Anterior cingulate cortex (tissue), 58 donors: ENCODE data around the gene NES.
A peak's percentile ranks its signal among the peaks of the same experiment; 100 is the strongest.

ENCODE experiments used
- DNase-seq, 58 donors: peaks; one replicate each; lab custom pipeline; 2025; lab: John Stamatoyannopoulos, UW

Gene NES

DNA sequence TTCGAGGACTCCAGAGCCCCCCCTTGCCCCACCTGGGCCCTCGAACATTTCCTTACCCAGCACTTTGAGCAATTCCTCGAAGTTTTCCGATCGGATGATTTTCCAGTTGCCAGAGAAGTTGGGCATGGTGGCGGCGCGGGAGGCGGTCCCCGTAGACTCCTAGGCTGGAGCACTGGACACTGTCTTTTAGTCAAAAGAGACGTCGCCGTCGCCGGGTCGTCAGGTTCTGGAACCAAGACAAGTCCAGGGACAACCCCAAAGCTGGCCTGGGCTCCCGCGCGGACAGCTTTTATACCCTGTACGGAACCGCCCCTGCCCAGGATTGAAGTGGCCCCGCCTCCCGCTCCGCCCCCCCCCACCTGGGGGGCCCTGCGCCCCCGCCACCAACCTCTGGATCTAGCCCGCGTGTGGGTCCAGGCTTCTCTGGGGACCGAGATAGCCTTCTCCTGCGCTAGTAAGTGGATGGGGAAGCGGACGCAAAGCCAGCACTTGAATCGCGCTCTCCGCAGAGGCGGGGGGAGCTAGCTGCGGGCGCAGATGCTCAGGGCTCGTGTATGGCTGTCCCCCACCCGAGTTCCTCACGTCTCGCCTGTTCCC is 28.2 kb upstream of the NES start, which contains the start of gene CRABP2:
Gene CRABP2 (minus strand): TSS at position 263 of the 597 bp plus-strand sequence. CDS start 137 bp downstream, at position 126.
- DNase-seq: peak in 10 of 58 donors; percentile 6 to 68 (median 40)

DNA sequence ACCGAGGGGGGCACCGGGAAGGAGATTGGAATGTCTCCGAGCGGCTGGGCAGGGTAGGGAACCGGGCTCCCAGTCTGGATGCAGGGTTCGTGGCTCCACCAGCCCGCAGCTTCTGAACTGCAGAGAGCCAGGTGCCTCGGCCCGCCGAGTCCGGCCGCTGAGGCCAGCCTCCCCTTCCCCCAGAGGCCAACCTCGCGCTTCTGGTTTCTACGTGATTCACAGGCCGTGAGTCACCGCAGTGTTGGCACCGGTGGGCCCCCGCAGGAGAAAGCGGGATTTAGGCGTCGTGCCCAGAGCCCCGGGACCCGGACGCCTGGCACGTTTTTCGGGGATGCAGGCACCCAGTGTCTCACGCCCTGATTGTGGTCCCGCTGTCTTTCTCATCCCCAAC is 27.7 kb upstream of the NES start:
- peak in 7 of 58 donors; percentile 13 to 57 (median 26) for DNase-seq

DNA sequence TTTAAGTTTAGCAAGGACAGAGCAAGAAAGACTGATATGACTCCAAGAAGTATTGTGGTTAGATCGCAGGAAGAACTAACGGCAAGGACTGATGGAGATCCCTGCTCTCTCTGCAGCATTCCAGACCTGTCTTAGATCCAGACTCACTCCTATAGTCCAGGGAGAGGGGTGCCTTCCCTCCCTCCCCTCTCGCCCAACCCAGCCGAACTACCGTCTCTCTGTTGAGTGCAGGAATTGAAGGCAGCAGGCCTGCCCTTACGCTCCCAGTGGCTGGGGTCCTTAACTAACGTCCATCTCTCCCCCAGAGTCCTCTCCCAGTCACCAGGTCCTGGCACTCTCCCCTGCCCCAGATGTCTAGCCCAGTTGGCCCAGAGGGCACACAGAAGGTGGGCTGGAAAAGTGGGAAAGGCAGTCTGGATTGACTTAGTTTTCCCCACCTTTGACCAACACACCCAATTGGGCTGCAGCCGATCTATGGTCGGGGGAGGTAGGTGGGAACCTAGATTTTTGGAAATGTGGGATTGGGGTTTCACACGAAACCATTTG is 27.0 kb upstream of the NES start:
- no peak for DNase-seq

DNA sequence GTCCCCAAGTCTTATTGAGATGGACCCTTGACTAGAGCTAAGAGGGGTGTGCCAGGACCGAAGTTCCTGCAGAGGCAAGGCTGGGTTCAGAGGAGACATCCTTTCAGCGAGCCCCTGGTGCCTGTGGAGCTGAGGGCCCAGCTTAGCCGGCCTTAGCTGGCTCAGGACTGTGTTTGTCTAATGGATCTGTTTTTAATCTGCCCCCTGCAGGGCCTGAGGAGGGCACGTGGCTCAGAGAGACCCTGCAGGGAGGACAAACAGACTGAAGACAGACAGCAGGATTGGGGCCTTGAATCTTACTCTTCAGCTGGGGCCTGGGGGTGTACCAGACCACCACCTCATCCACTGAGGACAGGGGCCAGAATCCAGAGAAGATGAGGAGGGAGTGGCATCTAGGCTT is 26.5 kb upstream of the NES start:
- no peak for DNase-seq

DNA sequence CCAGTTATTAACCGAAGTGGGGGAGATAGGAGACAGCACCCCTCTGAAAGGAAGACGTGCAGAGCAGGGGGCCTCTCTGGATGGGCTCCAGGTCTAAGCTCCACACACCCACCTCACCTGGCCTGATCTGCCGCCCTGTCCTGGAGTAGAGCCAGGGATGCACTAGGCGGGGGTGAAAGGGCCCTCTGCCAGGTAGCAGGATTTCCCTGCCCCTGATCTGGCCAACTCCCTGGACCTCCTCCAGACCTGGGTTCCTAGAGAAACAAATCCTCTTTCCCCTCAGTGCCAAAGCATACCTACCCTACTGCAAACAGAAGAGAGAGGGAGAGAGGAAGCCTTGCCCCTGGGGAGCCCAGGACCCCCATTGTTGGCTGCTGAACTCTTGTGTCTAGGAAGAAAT is 26.1 kb upstream of the NES start:
- no peak for DNase-seq

DNA sequence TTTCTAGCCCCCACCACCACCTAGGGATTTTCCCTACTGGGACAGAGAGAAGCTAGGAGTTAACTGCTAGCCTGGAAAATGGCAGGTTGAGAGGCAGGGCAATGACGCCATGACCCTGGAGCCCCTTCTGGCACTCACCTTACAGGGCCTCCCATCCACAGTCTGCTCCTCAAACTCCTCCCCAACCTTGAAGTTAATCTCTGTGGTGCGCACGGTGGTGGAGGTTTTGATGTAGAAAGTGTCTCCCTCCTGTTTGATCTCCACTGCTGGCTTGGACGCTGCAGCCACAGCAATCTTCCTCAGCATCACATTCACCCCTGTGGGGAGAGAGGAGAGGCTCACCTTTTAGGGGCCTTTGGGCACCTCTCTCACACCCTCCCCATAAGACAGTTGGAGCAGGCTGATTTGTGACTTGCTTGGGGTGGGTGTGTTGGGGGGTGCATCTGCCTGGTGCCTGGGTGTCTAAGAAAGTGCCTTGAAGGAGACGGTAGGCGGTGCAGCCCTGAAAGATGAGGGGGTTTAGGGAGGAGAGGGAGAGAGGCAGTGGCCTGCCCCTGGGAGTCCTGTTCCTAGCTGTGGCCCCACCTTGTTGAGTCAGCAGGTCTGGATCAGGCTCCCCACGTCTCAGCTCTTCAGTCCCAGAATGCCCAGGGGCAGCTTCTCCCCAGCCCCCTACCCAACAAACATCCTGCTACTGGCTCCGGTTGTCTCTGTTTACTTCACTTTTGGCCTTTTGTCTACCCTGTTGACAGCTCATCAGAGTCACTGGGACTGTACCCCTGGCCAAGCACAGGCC is 23.7 kb upstream of the NES start:
- DNase-seq: no peak

DNA sequence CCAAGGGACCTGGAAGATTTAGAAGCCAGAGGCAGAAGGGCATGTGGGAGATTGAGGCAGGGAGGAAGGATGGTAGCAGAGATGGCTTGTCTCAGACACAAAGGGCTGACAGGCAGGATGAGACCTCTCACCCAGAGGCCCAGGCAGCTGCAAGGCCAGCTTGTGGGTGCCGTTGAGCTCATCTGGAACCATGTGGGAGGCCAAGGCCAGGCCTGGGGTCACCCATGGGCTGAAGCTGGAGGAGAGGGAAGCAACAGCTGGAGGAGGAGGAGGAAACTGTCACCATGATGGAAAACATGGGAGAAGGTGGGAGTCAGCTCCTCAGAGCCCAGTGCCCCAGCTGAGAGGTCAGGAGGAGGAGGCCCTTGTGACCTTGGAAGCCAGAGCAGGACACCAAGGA is 21.8 kb upstream of the NES start:
- no peak for DNase-seq

DNA sequence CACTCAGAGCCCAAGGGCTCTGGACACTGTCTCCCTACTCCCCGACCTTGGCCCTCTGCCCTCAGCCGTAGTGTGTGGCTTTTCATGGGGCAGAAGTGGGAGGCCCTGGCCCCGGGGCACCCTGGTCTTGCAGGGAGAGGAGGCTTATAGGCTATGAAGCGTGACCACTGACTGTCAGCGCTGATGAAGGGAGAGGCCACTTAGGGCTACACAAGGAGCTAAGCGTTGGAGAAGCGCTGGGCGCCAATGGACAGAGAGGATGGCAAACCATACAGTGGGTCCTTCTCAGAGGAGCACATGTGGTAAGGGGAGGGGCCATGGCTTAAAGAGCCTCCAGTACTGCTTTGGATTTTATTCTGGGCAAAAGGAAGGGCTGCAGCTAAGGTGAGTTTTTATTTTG is 20.3 kb upstream of the NES start:
- DNase-seq: no peak

DNA sequence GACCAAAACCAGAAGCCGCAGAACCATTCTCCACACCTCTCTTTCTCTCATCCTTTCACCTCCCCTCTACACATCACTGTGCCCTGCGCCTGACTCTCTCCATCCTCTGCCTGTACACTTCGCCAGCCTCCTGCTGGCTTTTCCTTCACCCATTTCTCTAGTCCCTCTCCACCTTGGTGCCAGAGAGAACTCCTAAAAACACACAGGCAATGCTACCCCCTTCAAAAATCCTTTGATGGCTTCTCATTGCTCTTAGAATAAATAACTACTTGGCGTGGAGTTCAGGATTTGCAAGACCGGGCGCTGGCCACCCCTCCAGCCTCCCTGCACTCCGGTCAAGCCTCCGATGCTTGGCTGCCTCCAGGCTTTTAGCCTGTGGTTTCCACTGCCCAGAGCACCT is 19.5 kb upstream of the NES start:
- DNase-seq: no peak

DNA sequence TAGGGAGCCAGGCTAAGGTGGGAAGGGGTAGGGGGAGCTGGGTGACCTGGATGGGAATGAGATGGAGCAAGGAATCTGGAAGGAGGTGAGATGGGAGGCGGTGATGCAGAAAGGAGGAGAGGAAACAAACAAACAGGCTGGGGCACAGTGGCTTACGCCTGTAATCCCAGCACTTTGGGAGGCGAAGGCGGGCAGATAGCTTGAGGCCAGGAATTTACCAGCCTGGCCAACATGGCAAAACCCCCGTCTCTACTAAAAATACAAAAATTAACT is 17.4 kb upstream of the NES start:
- DNase-seq: no peak

DNA sequence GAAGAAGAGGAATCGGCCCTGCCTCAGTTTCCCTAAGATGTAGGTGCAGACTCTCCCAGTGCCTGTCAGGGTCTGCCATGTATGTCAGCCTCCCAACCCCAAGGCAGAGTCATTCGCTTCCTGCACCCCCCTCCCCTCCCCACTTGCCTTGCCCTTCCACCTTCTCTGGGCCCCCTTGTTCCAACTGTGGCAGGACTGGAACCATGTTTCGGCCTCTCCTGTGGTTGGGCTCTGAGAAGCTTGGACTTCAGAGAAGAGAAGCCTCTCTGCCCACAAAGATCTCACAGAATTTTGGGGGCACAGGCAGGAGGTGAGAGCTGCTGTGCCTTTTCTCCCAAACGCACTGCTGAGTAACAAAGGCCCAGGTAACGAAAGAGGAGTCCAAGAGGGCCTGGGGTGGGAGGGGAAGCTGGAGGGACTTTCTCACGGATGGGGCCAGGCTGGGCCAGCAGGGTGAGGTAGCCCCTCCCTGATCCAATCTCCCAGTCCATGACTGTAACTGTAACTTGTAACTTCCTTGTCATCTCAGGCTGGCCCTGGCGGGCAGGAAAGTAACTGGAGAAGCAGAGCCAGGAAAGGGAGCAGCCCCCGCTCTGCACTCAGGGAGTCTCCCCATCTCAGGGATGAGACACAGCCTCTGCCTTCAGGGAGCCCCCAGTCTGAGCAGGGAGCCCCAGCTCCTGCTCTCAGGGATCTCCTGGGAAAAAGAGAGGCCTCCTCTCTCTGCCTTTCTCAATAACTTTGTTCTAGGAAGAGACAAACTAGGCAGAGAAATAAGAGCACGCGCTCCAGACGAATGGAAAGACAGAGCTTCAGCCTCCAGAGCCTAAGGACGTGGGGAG is 16.9 kb upstream of the NES start:
- no peak for DNase-seq

DNA sequence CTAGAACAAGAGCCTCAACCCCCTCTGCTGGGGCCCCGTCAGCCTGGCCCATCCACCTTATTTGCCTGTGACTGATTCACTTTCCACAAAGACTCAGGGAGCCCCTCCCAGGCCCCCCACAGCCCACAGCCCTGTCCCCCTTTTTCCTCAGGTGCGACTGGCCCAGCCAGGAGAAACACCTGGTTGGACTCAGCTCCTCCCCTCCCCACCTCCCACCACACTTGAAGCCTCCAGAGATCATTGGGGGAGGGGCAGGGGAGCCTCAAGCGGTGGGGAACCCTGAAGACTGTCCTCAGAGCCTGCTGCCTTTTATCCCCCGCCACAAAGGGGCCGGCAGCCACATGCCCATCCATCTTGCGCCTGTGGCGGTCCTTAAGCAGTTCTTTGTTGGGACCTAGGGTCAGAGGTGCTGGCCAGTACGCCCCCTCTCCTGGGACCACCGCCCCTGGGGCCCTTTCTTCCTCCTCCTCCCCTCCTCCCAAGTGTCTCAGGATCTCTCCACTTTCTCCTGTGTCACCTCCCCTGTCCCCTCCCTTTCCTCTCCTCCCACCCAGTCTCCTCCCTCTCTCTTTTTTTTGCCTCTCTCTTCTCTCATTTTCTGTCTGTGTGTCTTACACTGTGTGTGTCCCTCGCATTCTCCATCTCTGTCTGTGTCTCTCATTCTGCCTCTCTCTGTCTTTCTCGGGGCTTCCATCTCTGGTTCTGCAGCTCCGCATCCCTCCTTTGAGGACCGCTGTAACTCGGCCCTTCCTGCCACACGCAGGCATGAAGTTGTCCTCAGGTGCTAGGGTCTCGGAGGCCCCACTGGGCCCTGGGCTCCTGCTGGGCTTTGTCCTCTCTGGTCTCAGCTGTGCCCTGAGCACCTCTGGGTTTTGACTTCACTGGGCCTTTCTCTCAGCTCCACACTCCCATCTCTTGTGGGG is 16.0 kb upstream of the NES start:
- DNase-seq: no peak

DNA sequence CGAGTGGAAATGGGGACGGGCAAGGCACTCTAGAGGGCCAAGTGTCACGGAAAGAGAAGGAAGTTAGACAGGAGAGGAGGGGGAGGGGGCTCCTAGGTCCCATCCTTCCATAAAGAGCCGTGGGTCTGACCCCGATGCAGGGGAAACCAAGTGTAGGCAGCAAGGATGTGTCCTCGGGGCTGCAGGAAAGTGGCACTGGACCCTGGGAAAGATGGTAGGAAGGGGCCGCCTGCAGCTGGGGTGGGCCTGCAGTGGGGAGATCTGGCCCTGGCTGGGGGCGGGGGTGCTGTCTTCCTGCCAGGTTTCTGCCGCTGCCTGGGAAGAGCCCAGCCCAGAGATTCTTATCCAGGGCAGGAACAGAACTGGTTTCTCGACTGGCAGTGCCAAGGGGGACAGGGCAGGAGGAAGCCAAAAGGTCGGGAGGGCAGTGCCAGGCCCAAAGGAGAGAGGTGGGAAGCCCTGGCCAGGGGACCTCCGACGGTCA is 15.3 kb upstream of the NES start:
- DNase-seq: no peak

DNA sequence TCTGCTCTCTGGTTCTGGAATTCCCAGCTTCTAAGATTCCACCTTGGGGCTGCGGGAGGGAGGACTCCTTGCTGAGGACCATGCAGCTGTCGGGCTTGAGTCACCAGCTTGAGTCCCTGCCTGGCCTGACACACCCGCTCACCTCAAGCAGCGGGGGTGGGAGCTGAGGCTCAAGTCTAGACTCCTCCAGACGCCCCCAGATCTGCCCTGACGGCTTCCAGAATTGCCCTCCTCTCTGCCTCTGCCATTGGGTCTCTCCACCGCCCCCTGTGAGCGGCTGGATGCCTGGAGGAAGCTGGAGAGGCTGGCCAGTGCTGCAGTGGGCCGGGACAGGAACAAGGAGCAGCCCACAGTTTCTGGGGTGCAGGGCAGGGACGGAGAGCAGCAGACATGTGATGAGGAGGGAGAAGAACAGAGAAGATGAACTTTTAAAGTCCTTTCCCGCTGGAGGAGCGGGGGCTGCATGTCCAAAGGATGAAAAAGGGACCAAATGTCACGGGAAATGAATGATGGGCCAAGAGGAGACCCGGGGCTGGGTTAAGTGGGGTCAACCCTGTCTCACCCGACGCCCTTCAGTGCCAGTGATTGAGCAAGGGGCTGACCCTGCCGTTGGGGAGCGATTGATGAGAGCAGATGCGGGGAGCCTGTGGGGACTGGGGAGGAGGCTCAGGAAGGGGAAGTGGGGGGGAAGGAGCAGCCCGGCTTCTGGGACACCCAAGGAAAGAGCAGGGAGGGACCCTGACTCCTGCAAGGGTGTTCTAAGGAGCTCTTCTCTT is 14.6 kb upstream of the NES start:
- no peak for DNase-seq

DNA sequence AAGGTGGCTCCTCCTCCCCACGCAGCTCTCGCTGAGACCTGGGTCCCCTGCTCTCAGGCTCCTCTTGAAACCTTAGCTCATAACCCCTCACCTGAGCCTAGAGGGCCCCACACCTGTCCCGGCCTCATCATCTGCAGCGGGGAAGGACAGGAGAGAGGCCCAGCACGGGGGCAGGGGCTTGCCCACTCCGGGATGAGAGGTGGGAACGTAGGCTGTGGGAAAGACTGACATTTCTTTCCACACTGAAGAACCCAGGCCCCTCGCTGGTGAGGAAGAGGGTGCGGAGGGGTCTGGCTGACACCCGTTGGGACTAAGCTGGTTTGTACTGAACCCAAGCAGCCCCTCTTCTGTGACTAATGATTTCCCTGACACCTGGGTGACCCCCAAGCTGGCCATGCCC is 14.0 kb upstream of the NES start:
- no peak for DNase-seq

DNA sequence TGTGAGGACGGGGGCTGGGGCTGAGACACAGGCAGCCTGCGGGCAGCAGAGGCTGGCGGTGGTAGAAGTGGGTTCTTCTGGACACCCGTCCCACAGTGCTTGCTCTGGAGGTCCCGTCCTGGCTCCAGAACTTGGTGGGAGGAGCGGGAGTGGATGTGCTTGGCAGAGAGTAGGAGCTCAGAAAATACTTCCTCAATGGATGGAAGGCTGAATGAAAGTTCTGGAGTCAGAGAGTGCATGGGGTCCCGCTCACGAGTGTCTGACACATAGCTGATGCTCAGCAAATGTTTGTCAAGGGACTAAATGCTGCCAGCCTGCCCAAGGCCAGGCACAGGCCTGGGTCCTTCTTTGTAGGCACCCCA is 13.4 kb upstream of the NES start:
- no peak for DNase-seq

DNA sequence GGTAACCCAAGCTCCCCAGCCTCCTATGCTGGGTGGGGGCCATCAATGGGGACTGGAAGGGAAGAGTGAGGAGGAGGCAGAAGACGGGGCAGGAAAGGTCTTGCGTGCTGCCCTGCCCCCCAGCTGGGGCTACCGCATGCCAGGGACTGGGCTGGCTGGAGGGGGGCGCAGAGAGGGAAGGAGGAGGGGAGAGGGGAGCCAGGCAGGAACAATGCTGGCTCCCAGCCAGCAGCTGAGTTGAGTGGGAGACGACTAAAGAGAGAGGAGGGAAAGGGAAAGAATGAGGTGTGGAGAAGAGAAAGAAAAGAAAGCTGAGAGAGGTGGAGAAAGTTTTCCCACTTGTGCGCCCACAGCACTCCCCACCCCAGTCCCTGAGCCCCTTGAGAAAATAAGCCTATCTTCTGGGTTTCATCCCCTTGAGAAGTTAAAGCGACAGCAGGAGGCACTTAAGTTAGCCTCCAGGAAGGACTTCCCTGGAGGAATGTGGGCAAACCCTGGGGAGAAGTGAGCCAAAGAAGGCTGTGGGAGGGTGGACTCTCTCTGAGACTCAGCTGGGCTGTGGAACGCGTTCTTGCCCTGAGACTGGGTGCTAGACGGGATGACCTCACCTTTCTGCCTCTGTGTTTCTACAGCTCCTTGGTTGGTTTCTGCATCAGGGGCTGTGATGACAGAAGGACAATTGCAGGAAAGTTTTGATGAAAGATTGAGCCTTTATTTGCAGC is 12.9 kb upstream of the NES start:
- no peak for DNase-seq
